ENCODE results near the gene SETBP1.

- TF ChIP-seq CTCF (IDR thresholded peaks at IDR 0.05) (no peak), POLR2A (IDR thresholded peaks at IDR 0.05) (no peak)
Measured at GRCh38 chr18:44893045-44893706, 212.5 kb downstream of the SETBP1 start.
